Smooth muscle cell (in vitro differentiated cells): ENCODE measurements around the gene DGUOK. TPM values are rescaled to one million over a fixed set of nuclear protein-coding genes. Genes with fewer than 3 reads are reported as not detected.

Source experiments
- DNase-seq: peaks from one replicate; lab custom pipeline; 2025; ENCODE audit not compliant: unreplicated experiment; lab: John Stamatoyannopoulos, UW
- H2AFZ ChIP-seq: fragments of 200-600 bp; sonication (generic); 2 replicates; pipeline ENCODE4 v1.6.0; 2016; ENCODE audit warnings: antibody characterized with exemption, low read depth, mild to moderate bottlenecking
- H3F3A ChIP-seq: fragments of 200-600 bp; sonication (generic); 2 replicates; pipeline ENCODE4 v1.6.0; 2017; ENCODE audit warnings: antibody characterized with exemption, low read depth
- H3K27ac ChIP-seq: fragments of 200-600 bp; sonication (generic); 2 replicates; pipeline ENCODE4 v1.5.1; 2016; ENCODE audit warnings: low read depth, mild to moderate bottlenecking
- H3K27me3 ChIP-seq: fragments of 200-600 bp; sonication (generic); 2 replicates; pipeline ENCODE4 v1.6.1; 2016; ENCODE audit warnings: low read depth, mild to moderate bottlenecking
- H3K36me3 ChIP-seq: fragments of 200-600 bp; sonication (generic); 2 replicates; pipeline ENCODE4 v1.5.1; 2016; ENCODE audit warnings: low read depth
- H3K4me1 ChIP-seq: fragments of 200-600 bp; sonication (generic); 2 replicates; pipeline ENCODE4 v1.5.1; 2016; ENCODE audit warnings: low read depth
- H3K4me2 ChIP-seq: fragments of 200-600 bp; sonication (generic); 2 replicates; pipeline ENCODE4 v1.6.0; 2016; ENCODE audit warnings: mild to moderate bottlenecking
- H3K4me3 ChIP-seq: fragments of 200-600 bp; sonication (generic); 2 replicates; pipeline ENCODE4 v1.5.1; 2016; ENCODE audit warnings: mild to moderate bottlenecking
- H3K79me2 ChIP-seq: fragments of 200-600 bp; sonication (generic); 2 replicates; pipeline ENCODE4 v1.6.0; 2016; ENCODE audit warnings: low read depth, mild to moderate bottlenecking
- H3K9ac ChIP-seq: fragments of 200-600 bp; sonication (generic); 2 replicates; pipeline ENCODE4 v1.6.0; 2016; ENCODE audit warnings: low read depth
- H3K9me3 ChIP-seq: fragments of 200-600 bp; sonication (generic); replicated peaks from 2 replicates; pipeline ENCODE4 v1.5.1; 2016; ENCODE audit warnings: low read depth
- H4K20me1 ChIP-seq: fragments of 200-600 bp; sonication (generic); 2 replicates; pipeline ENCODE4 v1.6.0; 2016; ENCODE audit warnings: low read depth
- CTCF ChIP-seq: fragments of 200-600 bp; sonication (generic); IDR thresholded peaks from 2 replicates; pipeline ENCODE4 v1.5.1; 2017; ENCODE audit warnings: borderline replicate concordance, mild to moderate bottlenecking, antibody characterized with exemption; ENCODE audit not compliant: insufficient read depth, poor library complexity, severe bottlenecking
- whole genome bisulfite sequencing: methylation state at CpG from one replicate; pipeline ENCODE4 v1.1.7; 2016; ENCODE audit warnings: low lambda C conversion rate; 5-methylcytosine and 5-hydroxymethylcytosine counted together
- polyA plus RNA-seq: library from polyadenylated mRNA; unstranded; fragments of >200 nt; fragmentation: Nextera tagmentation; extraction: Ambion mirVana; gene quantifications from 2 replicates; pipeline ENCODE4 v1.2.1, GENCODE V29; 2016
- total RNA-seq: library from RNA; depleted of rRNA; stranded (reverse); fragments of >200 nt; gene quantifications from 2 replicates; pipeline ENCODE4 v1.2.3, GENCODE V29; 2014

DGUOK gene
- total and polyA plus RNA-seq, 2 experiments from 2014 or later = 112 to 154 TPM

- no peak overlapping the region for H3K9ac ChIP-seq
- no peaks in the 10 kb centered on the region for H3K27me3 ChIP-seq
- peaks cover 9% of the 10 kb centered on the region for H3F3A ChIP-seq
- 94% methylated on average over 4 of the region's 4 CpGs for WGBS
- peaks cover 22% of the 10 kb centered on the region for H4K20me1 ChIP-seq
- H3K4me1 ChIP-seq = no peaks in the 10 kb centered on the region
- no peak overlapping the region for H2AFZ ChIP-seq
- no peak overlapping the region for H3K27ac ChIP-seq
- H3K9me3 ChIP-seq = no peaks in the 10 kb centered on the region
- no peak overlapping the region for H3K4me3 ChIP-seq
- H3K4me2 ChIP-seq = no peak overlapping the region
- DNase-seq = no peak
- TF ChIP-seq CTCF = no peak
- peaks cover 20% of the 10 kb centered on the region for H3K36me3 ChIP-seq
- H3K79me2 ChIP-seq = no peaks in the 10 kb centered on the region
Measured at GRCh38 chr2:73961274-73961673, 34.6 kb downstream of the DGUOK start.

- H3K4me3 ChIP-seq = no peak overlapping the region
- peaks cover 15% of the 10 kb centered on the region for H4K20me1 ChIP-seq
- no peaks in the 10 kb centered on the region for H3K9me3 ChIP-seq
- 88% methylated on average over 12 of the region's 12 CpGs for WGBS
- no peak overlapping the region for H3K27ac ChIP-seq
- no peaks in the 10 kb centered on the region for H3K4me1 ChIP-seq
- H3K79me2 ChIP-seq = no peaks in the 10 kb centered on the region
- no peak for DNase-seq
- H2AFZ ChIP-seq = no peak overlapping the region
- H3F3A ChIP-seq = peaks cover 9% of the 10 kb centered on the region
- no peak overlapping the region for H3K4me2 ChIP-seq
- H3K9ac ChIP-seq = no peak overlapping the region
- no peak for TF ChIP-seq CTCF
- H3K27me3 ChIP-seq = no peaks in the 10 kb centered on the region
- H3K36me3 ChIP-seq = peaks cover 20% of the 10 kb centered on the region
Measured at GRCh38 chr2:73961823-73962615, 35.3 kb downstream of the DGUOK start.

- Histone ChIP-seq H3K4me1 (no peaks in the 10 kb centered on the region), H2AFZ (no peak overlapping the region)
Measured at GRCh38 chr2:73962798-73963197, 36.1 kb downstream of the DGUOK start.

More at GRCh38 chr2:73962798-73963197, 36.1 kb downstream of the DGUOK start:
- peaks cover 20% of the 10 kb centered on the region for H3K36me3 ChIP-seq
- H3F3A ChIP-seq = peaks cover 9% of the 10 kb centered on the region
- H4K20me1 ChIP-seq = peaks cover 7% of the 10 kb centered on the region
- no peak overlapping the region for H3K27ac ChIP-seq
- no peak overlapping the region for H3K4me3 ChIP-seq
- H3K4me2 ChIP-seq = no peak overlapping the region
- 77% methylated on average over 5 of the region's 5 CpGs for WGBS
- no peak for DNase-seq
- no peaks in the 10 kb centered on the region for H3K9me3 ChIP-seq
- H3K27me3 ChIP-seq = no peaks in the 10 kb centered on the region
- no peak overlapping the region for H3K9ac ChIP-seq
- TF ChIP-seq CTCF = no peak
- no peaks in the 10 kb centered on the region for H3K79me2 ChIP-seq
